Measurements from ENCODE around the gene DCT. TPM values are rescaled to one million over a fixed set of nuclear protein-coding genes. Genes with fewer than 3 reads are reported as not detected.

Gene DCT
- total RNA-seq, 1 donor = not detected

DNA sequence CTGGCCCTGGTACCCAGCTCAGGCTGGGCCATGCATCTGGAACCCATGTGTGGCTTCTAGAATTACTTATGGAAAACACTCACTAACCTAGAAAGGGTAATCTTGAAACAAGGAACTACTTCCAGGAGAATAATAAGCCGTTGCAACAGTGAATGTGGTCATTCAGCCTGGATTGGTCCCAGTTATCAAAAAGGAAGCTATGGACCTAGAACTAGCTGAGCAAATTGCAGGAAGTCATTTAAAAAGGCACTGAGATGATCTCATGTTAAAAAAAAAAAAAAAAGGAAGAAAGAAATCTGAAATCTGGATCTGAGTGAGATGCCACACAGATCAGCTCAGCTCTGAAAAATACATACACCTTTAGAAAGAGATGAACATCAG lies 59.6 kb downstream of the DCT start:
- Histone ChIP-seq H3K27me3 (ENCODE audit: insufficient read depth, low read length) (peaks cover 3% of the 10 kb centered on the region), H3K4me3 (ENCODE audit: low read length) (no peak overlapping the region), H3K4me1 (ENCODE audit: insufficient read depth, low read length) (peaks cover 8% of the 10 kb centered on the region), H3K9me3 (ENCODE audit: low read depth, low read length) (peaks cover 3% of the 10 kb centered on the region)

GRCh38 chr13:94419304-94419924 lies 60.1 kb downstream of the DCT start:
- peaks cover 3% of the 10 kb centered on the region for H3K9me3 ChIP-seq (ENCODE audit: low read depth, low read length)
- H3K27me3 ChIP-seq (ENCODE audit: insufficient read depth, low read length) = peaks cover 3% of the 10 kb centered on the region
- H3K4me1 ChIP-seq (ENCODE audit: insufficient read depth, low read length) = peaks cover 8% of the 10 kb centered on the region
- H3K4me3 ChIP-seq (ENCODE audit: low read length) = no peak overlapping the region

DNA sequence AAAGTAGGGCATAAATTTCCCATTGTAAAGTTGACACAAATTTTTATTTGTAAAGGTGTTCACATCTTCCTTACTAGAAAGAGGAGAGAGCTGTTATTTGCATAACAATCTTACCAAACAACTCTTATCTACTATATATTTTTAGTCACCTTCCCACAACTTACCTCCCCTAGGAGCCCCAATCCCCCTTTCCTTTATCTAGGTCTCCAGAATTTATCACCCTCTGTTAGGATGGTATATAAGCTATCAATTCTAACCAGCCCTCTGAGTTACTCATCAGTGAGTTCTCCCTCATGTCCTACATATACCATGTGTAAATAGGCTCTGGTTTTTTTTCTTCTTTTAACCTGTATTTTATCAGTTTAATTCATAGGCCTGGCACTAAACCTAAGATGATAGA lies 62.2 kb downstream of the DCT start:
- Histone ChIP-seq H3K9me3 (ENCODE audit: low read depth, low read length) (peaks cover 3% of the 10 kb centered on the region), H3K4me1 (ENCODE audit: insufficient read depth, low read length) (peaks cover 8% of the 10 kb centered on the region), H3K27me3 (ENCODE audit: insufficient read depth, low read length) (no peaks in the 10 kb centered on the region), H3K4me3 (ENCODE audit: low read length) (no peak overlapping the region)

DNA sequence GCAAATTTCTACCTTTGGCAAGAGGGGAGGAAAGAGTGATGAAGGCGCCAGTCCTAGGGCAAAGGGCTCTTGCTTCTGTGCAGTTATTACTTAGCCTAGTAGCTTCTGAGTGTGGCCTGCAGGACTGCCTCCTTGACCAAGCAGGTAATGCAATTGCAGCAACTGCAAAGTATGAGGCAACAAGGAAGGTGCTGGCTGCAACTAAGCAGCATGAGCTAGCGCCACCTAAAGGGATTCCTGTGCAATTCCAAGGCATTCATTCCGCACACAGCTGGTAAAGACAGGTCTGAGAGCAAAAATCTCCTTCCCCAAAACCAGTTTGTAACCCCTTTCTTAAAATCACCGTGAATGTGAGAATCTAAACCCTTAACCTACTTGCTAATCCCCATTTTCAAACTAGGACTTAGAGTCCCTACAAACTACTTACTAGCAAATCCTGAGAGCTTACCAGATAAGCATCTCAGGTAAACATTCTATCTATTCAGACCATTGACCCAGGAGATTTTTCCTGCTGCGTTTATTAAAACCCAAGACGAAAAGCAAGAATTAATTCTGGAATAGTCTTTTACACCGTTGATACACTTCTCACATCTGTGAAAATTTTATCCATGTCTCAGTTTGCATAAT lies 62.9 kb downstream of the DCT start:
- Histone ChIP-seq H3K9me3 (ENCODE audit: low read depth, low read length) (peaks cover 3% of the 10 kb centered on the region), H3K4me3 (ENCODE audit: low read length) (no peak overlapping the region), H3K4me1 (ENCODE audit: insufficient read depth, low read length) (peaks cover 8% of the 10 kb centered on the region), H3K27me3 (ENCODE audit: insufficient read depth, low read length) (no peaks in the 10 kb centered on the region)

DNA sequence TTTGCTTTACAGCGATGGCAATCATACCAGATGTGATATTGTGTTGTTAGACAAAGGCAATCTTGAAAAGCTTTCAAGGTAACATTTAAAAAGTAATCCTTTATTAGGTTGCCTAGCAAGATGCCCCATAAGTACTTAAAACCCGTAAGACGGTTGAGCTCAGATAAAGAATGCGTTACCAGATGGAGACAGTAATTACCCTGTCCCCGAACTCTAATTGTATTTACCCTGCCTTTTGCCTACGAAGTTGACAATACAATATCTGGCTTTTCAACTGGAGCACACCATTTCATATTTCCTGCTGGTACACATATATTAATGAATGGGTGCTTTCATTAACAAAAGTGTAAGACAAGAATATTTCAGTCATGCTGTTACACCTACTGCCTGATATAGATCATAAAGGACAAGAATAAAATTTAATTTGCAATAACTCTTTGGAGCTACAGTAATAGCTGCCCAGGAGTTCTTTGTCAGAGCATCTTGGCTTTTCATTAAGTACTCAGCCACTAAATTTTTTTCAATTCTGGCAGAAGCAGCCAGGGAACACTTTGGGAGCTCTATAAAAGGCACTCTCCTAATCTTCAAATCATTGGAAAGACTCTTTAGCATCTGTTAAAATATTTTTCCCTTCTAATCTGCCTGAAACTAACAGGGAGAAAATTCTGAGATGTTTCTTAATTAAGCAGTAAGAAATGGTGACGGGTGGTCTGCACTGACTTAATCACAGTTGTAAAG lies 63.8 kb downstream of the DCT start:
- Histone ChIP-seq H3K4me1 (ENCODE audit: insufficient read depth, low read length) (peaks cover 8% of the 10 kb centered on the region), H3K4me3 (ENCODE audit: low read length) (no peak overlapping the region), H3K9me3 (ENCODE audit: low read depth, low read length) (no peaks in the 10 kb centered on the region), H3K27me3 (ENCODE audit: insufficient read depth, low read length) (no peaks in the 10 kb centered on the region)

DNA sequence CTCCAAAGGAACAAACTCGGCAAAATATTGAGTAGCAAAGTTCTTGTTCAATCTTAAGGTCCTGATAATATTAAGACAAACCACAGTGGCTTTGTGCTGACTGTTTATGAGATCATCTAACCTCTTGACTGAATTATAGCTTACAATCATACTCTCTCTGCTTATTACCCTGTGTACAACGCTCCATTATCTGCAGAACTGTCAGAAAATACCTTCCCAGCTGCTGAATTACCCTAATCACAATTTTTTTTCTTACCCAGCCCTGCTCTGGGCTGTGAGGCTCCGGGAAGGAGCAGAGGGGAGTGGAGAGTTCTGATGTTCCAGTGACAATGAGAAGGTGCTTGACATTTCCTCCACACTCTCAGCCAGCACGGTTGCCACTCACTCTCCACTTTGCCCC lies 64.8 kb downstream of the DCT start:
- Histone ChIP-seq H3K9me3 (ENCODE audit: low read depth, low read length) (no peaks in the 10 kb centered on the region), H3K4me3 (ENCODE audit: low read length) (no peak overlapping the region), H3K4me1 (ENCODE audit: insufficient read depth, low read length) (peaks cover 3% of the 10 kb centered on the region), H3K27me3 (ENCODE audit: insufficient read depth, low read length) (no peaks in the 10 kb centered on the region)

DNA sequence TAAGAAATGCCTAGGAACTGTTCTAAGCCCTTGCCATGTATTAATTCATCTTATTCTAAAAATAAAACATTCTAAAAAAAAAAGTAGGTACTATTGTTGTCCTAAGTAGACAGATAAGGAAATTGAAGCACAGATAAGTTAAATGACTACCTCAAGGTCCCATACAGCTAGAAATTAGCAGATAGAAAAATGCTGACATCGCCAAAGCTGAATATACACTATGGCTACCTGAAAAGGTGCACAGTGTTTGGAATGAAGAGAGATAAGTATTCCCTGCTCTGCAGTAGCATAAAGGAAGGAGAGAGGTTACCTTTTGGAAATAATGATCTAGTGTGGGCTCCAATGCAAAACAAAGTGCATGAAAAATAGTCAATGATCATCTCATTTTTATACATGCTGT lies 65.3 kb downstream of the DCT start:
- Histone ChIP-seq H3K9me3 (ENCODE audit: low read depth, low read length) (no peaks in the 10 kb centered on the region), H3K4me1 (ENCODE audit: insufficient read depth, low read length) (no peaks in the 10 kb centered on the region), H3K4me3 (ENCODE audit: low read length) (no peak overlapping the region), H3K27me3 (ENCODE audit: insufficient read depth, low read length) (no peaks in the 10 kb centered on the region)

DNA sequence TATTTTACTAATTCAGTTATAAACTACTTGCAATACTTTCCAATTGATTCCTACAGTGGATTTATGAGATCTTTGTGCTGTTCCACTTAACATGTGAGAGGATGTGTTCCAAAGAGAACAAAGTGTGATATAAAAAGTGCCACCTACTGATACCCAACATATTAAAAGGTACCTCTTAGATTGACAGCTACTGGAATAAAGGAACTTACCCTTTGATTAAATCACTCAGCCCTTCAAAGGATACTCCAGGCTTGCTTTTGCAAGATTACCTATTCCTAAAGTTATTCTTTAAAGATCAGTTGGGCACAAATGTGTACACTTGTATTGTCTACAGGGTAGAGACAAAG lies 65.9 kb downstream of the DCT start:
- Histone ChIP-seq H3K4me3 (ENCODE audit: low read length) (no peak overlapping the region), H3K9me3 (ENCODE audit: low read depth, low read length) (no peaks in the 10 kb centered on the region), H3K27me3 (ENCODE audit: insufficient read depth, low read length) (no peaks in the 10 kb centered on the region), H3K4me1 (ENCODE audit: insufficient read depth, low read length) (no peaks in the 10 kb centered on the region)

DNA sequence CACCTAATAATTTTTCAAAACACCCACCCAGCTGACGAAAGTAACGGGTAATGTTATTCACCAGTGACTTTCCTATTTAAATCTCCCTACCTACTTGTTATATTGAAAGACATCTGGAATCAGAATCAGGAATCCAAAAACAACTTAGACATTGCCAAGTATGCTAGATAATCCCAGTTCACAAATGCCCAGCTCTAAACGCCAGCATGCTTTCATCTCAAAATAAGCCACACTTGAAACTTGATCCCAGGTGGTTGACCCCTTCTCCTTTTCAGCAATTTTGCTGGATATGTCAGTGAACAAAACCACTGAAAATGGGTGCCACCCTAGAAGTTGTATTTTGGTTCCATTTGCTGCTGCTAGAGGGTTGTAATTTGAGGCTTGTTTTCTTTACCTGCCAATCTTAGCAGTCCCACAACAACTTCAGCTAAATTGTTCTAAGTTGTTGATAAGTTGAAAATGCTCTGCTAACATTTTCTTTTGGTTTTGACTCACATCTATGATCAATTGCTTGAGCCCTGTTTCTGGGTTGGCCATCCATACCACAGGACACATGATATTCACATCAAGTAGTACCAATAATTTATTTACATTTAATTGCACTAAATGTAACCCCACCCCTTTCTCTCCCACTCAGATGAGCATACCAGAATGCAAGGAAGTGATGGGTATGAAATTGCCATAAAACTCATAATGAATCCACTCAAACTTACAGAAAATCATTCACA lies 66.4 kb downstream of the DCT start:
- no peaks in the 10 kb centered on the region for H3K4me1 ChIP-seq (ENCODE audit: insufficient read depth, low read length)
- H3K4me3 ChIP-seq (ENCODE audit: low read length) = no peak overlapping the region
- no peaks in the 10 kb centered on the region for H3K9me3 ChIP-seq (ENCODE audit: low read depth, low read length)
- H3K27me3 ChIP-seq (ENCODE audit: insufficient read depth, low read length) = no peaks in the 10 kb centered on the region

DNA sequence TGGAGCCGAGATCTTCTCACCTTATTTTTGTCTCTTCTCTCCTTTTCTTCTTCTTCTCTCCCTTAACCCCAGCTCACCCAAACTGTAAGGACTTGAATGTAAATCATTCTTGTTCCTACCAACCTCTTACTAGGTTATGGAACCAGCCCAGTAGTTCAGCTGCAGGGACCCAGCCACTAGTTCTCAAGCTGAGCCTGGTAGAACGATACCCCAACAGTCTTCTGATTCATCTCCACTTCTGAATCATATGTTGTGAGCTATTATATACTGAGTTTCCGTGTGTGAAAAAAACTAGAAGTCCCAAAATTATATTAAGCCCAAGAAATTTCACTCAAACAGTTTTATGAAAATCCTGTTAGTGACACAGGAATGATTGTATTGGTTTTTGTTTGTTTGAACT lies 67.7 kb downstream of the DCT start:
- Histone ChIP-seq H3K4me3 (ENCODE audit: low read length) (no peak overlapping the region), H3K27me3 (ENCODE audit: insufficient read depth, low read length) (no peaks in the 10 kb centered on the region), H3K4me1 (ENCODE audit: insufficient read depth, low read length) (no peaks in the 10 kb centered on the region), H3K9me3 (ENCODE audit: low read depth, low read length) (no peaks in the 10 kb centered on the region)

- Histone ChIP-seq H3K4me3 (ENCODE audit: low read length) (no peak overlapping the region), H3K4me1 (ENCODE audit: insufficient read depth, low read length) (no peaks in the 10 kb centered on the region), H3K27me3 (ENCODE audit: insufficient read depth, low read length) (no peaks in the 10 kb centered on the region)
Observed at GRCh38 chr13:94408314-94409036, 71.0 kb downstream of the DCT start.

GRCh38 chr13:94400874-94401273 lies 78.6 kb downstream of the DCT start:
- H3K9me3 ChIP-seq (ENCODE audit: low read depth, low read length) = no peaks in the 10 kb centered on the region
- H3K4me1 ChIP-seq (ENCODE audit: insufficient read depth, low read length) = no peaks in the 10 kb centered on the region
- no peaks in the 10 kb centered on the region for H3K27me3 ChIP-seq (ENCODE audit: insufficient read depth, low read length)
- no peak overlapping the region for H3K4me3 ChIP-seq (ENCODE audit: low read length)

More at GRCh38 chr13:94408314-94409036, 71.0 kb downstream of the DCT start:
- H3K9me3 ChIP-seq (ENCODE audit: low read depth, low read length) = no peaks in the 10 kb centered on the region

DNA sequence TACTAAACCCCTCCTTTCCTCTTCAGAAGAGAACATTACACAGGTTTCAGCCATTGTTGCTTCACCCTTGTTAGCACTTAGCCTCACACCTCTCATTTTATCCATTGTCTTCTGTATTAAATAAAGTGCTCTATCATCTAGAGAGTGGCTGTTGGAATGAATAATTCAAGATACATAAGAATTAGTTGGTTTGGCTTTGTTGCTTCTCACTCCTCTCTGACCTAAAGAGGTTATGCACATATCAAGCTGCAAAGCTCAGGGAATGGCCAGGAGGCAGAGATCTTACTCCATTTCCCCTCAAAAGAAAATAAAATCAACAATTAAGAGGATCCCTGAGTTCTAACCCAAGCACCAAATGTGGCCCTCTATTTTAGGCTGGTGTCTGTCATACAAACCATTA lies 79.7 kb downstream of the DCT start:
- no peaks in the 10 kb centered on the region for H3K9me3 ChIP-seq (ENCODE audit: low read depth, low read length)
- H3K4me3 ChIP-seq (ENCODE audit: low read length) = no peak overlapping the region
- H3K27me3 ChIP-seq (ENCODE audit: insufficient read depth, low read length) = no peaks in the 10 kb centered on the region
- no peaks in the 10 kb centered on the region for H3K4me1 ChIP-seq (ENCODE audit: insufficient read depth, low read length)

- no peak overlapping the region for H3K4me3 ChIP-seq (ENCODE audit: low read length)
- H3K9me3 ChIP-seq (ENCODE audit: low read depth, low read length) = no peaks in the 10 kb centered on the region
- H3K27me3 ChIP-seq (ENCODE audit: insufficient read depth, low read length) = no peaks in the 10 kb centered on the region
- H3K4me1 ChIP-seq (ENCODE audit: insufficient read depth, low read length) = no peaks in the 10 kb centered on the region
Observed at GRCh38 chr13:94395860-94396259, 83.6 kb downstream of the DCT start.

DNA sequence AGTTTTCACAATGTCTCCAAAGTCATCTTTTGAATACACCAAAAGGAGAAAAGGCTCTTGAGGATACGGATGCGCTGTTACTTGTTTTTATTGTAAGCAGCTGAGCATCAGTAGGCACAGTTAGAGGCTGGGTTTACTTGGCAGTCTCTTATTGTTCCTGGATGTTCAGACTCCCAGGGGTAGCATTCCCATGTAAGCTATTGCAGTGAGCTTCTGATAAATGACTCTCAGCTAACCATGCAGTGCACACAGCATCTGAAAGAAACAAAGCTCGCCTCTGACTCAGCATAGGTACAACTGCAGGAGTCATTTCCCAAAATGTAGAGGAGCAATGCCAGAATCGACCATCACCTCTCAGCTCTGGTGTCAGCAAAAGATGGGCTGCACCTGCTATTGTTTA lies 84.8 kb downstream of the DCT start:
- no peak overlapping the region for H3K4me3 ChIP-seq (ENCODE audit: low read length)
- no peaks in the 10 kb centered on the region for H3K9me3 ChIP-seq (ENCODE audit: low read depth, low read length)
- H3K27me3 ChIP-seq (ENCODE audit: insufficient read depth, low read length) = no peaks in the 10 kb centered on the region
- H3K4me1 ChIP-seq (ENCODE audit: insufficient read depth, low read length) = no peaks in the 10 kb centered on the region

All from mononuclear cell (primary cell).